Mesenteric fat pad (tissue), 1 donor: ENCODE data around the gene INHBA. TPM values are rescaled to one million over a fixed set of nuclear protein-coding genes. Genes with fewer than 3 reads are reported as not detected.

Experiments used
- DNase-seq: peaks from one replicate; pipeline ENCODE4 v3.0.0-alpha.2; 2020; ENCODE audit warnings: low spot score
- long read RNA-seq: library from polyadenylated mRNA; unstranded; transcript quantifications from one replicate; pipeline ENCODE4 v2.0.0, GENCODE V29; 2020
- total RNA-seq: library from RNA; stranded (reverse); fragmentation: NEBNext Ultra II Directional; extraction: Animal tissue kit (Norgen Biotek cat#: 25700); gene quantifications from one replicate; pipeline ENCODE4 v1.2.1, GENCODE V29; 2021
- donor health status: DM: yes; HTN: yes; CAD: no.

The INHBA gene
- total RNA-seq = 1.00 TPM
- long read RNA-seq, partial matches to known transcripts = 0 of 2 reads
- long read RNA-seq, other reads (novel, unspliced or antisense) = 0 of 2 reads

DNA sequence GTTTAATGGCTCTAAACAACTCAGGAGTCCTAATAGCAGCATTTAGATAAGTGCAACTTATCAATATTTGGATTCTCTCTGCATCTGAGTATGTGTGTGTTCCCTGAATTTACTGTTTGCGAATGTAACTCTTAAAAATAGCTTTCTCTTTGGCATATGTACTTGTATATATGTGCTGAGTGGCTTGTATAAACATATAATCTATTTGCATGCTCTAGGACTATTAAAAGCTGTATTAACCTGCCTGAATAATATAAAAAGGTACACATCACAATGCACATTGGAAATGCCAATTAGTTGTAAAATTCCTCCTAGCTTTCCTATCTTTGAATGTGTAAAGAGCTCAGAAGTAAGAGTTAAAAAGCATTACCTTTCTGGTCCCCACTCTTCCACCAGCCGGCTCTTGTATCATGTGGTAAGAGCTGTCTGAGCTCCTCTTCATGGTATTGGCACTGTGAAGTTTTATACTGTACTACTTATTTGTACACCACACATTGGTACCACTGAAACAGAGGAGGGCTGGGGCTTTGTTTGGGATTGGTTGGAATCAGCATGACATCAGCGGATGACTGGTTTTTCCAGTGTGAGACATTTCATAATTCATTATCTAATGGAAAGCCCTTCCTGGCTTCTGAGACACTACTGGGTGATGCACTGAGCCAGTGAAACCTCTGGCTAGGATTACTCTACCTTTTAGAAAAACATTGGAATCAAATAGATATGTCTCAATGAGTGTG lies at the start of gene INHBA:
Gene INHBA, minus strand, starts transcription at position 456 of the 737 bp plus-strand sequence. CDS start 2,716 bp downstream, outside the sequence.
- DNase-seq = no peak

DNA sequence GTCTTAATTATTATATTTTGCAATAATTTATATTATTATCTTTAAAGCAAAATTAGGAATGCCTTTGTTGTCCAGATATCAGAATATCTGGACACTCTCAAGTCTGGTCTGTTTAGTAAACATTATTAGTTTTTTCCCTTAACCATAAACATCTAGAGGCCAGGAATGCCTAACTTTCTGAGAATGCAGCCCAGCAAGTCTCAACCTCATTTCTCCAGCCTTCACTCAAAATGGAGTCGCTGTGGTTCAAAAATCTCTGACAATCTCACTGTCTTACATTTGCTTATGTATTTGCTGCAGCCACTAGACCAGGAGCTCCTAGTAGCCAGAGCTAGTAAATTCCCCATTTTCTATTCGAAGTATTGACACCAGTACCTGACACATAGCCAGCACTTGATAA lies 49.7 kb upstream of the INHBA start:
- DNase-seq = no peak

DNA sequence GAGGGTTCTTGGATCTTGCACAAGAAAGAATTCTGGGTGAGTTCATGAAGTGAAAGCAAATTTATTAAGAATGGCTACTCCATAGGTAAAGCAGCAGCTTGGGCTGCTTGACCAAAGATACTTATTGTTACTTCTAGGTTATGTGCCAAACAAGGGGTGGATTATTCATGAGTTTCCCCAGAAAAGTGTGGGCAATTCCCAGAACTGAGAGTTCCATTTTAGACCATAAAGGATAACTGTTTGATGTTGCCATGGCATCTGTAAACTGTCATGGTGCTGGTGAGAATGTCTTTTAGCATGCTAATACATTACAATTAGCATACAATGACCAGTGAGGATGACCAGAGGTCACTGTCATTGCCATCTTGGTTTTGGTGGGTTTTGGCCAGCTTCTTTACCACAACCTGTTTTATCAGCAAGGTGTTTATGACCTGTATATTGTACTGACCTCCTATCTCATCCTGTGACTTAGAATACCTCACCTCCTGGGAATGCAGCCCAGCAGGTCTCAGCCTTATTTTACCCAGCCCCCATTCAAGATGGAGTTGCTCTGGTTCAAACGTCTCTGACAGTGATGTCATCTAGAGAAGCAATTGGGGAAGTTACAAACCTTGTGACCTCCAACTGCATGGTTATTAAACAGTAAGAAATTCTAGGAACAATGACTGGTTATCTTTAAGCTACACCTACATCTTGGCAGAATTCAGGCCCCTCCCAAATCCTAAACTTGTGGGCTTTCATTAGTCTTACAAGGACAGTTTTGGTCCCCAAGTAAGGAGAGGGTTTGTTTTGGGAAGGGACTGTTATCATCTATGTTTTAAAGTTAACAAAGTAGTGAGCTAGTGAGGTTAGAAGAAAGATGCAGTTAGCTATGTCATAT lies 48.0 kb upstream of the INHBA start:
- DNase-seq = no peak

DNA sequence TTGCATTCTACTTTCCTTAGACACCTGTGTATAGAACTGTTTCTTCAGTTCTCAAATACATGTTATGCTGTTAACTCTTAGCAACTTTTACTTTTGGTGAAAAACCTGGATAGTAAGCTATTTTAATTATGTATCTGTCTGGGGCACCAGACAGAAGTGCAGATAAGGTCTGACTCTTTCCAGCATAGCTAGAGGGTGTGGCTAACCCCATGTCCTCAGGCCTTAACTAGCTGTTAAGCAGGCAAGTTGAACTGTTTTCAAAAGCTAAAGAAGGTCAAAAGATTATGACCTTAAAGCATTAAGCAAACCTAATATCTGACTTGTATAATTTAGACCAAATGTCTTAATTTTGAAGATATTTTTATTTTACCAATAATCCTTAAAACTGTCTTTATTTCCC lies 45.1 kb upstream of the INHBA start:
- DNase-seq = no peak

DNA sequence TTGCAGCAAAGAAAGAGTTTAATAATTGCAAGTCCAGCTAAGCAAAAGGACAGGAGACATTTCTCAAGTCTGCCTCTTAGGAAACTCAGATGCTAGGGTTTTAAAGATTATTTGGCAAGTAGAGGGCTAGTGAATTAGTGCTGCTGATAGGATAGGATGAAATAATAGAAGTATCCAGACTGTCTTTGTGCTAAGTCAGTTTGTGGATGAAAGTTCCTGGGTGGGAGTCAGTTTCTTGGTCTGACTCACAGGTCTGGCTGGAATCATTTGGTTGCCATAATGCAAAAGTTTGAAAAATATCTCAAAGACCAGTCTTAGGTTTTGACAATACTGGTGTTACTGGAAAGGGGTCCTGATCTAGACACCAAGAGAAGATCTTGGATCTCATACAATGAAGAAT lies 42.6 kb upstream of the INHBA start:
- no peak for DNase-seq

DNA sequence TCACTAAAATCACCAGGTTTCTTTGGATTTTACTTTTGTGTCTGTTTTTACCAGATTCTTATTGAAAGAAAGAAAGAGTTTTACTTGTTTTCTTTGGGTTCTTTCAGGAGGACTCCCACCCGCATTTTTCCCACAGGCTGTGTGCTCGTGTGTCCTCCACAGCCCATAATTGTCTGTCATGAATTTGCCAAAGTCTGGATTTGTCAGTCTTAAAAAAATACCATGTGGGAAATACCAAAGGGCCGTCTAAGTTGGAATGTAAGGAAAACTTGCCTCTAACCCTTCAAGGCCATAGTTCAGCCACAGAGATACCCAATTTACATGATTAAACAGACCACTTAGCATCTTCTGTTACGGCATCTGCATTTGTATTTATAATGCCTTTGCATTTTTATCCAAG lies 41.3 kb upstream of the INHBA start:
- no peak for DNase-seq

DNA sequence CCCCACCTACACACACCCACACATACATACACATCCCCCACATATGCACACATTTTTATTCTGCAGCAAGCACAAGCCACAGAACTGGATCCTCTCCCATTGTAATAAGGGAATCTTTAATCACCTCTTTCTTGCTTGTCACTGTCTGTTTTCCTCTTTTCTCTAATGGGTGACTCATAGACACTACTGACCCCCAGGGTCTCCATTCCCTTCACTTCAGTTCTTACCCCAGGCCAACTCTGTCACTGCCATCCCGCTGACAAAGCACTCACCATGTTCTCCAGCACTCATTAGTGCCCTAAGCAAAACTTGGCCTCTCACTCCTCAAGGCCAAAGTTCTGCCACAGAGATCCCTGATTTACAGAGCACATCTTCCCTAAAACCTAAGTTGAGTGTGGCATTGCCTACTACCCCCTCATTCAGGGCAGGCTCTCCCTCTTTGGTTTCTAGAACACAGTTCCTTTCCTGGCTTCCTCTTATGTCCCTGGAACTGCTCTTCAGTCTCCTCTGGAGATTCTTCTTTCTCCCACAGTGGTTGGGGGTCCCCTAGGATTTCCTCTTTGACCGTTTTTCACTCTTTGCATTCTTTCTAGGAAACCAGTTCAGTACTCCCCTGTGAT lies 39.6 kb upstream of the INHBA start:
- no peak for DNase-seq

DNA sequence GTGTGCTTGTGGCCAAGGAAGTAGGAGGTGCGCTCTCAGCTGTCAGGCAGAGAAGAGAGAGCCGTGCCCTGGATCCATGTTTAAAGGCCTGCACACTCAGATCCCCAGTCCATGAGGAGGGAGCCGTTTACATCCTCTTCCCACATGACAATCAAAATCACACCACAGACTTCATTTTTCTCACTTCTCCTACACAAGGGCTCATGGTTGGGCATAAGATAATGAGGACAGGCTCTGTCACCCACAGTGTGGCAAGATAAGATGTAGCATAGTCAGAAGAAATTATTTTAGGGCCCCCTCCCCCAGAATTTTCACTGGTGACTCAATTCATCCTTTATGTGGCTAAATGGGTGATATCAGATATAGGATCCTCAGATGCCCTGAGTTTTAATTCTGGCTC lies 35.9 kb upstream of the INHBA start:
- DNase-seq = no peak

DNA sequence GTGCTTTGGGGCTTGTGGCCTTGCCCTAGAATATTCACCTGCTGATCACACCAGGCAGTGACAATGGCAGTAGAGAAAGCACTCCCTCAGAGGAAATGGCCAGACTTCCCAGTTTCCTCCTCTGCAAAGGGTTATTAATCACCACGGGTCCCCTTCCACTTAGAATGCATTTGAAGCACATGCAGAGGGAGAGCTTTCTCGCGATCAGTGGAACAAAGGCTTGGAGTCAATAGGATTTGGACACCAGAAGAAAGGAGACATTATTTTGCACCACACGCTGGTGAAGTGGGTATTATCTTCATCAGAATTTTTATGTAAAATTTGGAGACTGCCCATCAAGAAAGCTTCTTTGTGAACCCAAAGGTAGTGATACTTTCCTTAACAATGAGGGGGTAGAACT lies 35.4 kb upstream of the INHBA start:
- DNase-seq = no peak

DNA sequence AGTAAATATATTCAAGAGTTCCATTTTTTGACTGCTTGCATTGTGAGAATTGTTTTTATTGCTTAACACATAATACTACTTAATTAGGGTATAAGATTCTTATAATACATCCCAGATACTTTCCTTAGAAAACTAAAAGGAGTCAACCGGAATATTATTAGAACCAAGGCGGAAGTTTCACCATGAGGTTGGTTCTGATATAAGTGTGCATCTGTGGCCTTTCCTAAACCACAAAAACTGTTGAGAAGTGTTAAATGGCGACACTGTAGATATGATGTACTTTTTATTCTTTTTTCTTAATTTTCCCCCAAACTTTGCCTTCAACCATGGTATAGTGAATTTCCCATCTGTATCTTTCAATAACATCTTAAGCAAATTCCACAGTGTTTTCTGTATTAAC lies 32.3 kb upstream of the INHBA start:
- DNase-seq = no peak

DNA sequence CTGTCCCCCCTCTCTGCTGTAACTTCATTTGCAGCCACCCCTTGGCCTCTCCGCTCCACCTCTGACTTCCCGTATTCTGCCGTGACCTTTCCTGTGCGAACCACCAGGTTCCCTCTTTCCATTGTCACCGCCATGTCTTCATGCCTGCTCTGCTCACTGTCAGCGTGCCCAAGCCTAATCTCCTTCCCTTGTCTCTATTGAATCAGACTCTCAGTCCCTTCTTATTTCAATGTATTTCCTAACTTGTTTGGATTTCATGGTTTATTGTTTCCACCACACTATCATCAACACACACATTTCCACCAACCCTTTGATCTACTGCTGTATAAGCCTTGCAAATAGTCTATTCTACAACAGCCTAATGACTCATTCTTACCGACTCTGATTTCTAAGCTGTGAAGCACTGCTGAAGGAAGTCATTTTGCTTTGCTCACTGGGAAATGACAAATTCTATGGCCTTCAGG lies 30.0 kb upstream of the INHBA start:
- DNase-seq = no peak

DNA sequence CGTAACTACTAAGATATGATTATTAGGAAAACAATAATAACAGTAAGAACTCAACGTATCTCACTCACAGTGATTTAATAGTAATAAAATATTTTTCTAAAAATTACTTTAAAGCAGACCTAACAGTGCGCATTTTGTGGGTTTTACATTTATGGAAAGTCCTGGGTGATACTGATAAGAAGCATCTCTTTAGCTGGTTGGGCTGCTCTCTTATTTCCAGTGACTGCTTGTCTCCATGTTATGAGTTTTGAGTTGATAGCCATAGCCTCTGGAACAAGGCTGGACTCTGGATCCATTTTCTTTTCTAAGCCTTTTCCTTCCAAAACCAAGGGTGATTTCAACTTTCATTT lies 29.5 kb upstream of the INHBA start:
- DNase-seq = no peak

DNA sequence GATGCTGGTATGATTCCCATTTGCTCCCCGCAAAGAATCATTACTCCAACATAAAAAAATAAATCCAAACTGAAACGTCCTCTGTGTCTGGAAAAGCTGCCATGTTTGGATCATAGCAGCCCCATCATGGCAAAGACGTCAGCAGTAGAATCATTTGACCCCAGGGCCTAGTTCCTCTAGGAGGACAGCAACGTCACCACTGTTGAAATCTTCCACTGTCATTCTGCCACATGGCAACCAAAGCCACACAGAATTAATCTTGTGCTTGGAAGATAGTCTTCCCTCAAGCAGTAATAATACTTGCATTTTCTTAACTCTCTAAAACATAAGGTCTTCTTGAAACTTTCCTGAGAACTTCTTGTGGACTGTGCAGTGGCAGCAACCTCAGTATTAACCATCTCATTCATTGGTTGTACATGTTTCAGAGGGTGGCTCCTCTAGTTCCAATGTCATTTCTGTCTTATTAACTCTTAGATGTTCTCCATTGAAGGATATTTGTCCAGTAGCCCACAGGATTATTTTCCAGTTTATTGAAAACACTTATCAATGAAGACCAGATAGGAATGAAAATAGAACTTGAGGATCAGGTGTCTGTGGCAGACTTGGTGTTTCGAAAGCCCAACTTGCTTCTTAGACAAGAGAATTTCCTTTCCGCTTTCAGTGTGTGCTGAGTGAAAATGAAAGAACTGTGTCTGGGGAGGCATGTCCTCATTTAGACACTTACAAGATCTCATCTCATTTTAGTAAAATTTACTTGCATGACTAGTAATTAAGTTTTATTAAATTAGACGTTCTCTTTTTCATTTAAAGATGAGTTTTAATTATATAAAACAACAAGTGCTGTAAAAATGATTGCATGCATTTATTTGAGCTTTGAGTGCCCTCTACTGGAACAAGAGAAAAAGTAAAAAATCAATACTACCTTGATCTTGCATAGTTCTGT lies 28.9 kb upstream of the INHBA start:
- DNase-seq = no peak

DNA sequence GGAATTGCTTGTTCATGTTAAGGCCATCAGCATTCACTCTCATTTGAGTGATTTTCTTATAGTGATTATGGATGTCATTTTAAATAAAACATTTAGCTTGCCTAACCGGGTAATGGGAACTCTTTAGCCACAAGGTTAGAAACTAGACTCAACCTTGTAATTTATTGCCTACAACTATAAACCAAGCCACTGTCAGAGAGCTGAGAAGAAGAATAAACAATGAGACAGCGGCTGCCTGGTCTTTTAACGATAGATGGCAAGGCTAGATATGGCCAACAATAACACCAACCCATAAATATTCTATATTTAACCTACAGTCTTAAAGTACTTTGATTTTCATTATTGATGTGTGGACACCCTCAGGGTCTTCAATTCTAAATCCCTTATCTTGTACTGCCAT lies 27.8 kb upstream of the INHBA start:
- DNase-seq = no peak

DNA sequence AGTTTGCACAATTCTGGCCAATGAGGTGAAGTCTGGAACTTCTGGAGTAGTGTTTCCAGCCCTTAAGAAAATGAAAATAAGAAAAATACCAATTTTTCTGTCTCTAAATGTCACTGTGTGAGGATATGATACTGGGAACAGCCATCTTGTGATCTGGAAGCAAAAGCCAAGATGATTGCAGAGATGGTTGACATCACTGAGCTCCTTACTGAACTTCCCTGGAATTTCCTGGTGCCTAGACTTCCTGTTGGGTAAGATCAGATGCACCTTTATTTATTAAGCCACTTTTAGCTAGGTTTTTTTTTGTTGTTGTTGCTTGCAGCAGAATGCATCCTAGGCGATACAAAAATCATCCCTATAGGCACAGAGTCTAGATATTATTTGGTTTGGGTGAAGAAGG lies 27.3 kb upstream of the INHBA start:
- no peak for DNase-seq

DNA sequence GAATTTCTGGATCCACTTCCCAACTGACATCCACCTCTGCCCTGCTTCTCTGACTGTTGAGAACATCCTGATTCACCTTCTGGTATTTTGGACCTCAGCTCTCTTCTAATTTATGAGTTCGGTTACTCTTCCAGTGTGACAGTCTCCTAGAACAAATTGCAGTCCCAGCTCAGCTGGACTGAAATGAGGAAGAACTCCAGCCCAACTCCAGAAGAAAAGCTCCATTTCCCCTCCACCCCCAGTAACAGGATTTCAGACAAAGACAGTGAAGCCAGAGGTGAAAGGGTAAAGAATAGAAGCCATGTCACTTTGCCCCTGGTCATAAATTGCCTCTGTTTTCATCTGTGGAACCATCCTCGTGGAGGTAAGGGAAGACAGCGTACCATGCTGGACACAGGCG lies 26.2 kb upstream of the INHBA start:
- no peak for DNase-seq

DNA sequence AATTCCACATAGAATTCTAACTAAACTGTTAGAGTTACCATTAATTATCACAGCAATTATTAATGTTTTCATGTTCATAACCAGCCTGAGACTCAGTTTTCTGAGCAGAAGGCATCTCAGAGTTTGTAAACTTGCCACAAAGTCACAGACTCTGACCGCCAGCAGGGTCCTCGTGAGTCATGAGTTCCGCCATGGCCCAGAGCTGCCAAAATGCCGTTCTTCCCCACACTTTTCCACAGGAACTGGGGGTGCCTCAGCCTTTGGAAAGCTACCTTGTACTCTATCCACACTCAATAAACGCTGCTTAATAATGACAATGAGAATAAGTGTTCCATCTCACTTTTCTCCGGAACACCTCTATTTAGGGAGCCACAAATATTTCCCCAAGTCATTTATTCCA lies 22.1 kb upstream of the INHBA start:
- DNase-seq = no peak

DNA sequence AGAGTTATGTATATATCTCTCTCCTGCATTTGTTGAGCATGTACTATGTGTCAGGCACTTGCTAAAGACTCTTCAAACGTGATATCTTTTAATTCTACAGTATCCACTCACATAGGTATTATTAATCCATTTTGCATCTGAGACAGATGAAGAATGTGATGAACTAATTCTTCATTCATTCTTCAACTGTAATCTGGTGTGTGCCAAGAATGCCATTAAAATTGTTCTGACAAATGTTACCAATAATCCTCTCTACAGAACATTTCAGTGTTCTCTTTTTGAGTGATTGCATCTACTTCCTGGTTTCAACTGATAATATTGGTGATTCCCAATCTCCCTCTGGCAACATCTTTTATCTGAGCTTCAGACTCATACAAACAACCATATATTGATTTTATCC lies 18.0 kb upstream of the INHBA start:
- DNase-seq = no peak

DNA sequence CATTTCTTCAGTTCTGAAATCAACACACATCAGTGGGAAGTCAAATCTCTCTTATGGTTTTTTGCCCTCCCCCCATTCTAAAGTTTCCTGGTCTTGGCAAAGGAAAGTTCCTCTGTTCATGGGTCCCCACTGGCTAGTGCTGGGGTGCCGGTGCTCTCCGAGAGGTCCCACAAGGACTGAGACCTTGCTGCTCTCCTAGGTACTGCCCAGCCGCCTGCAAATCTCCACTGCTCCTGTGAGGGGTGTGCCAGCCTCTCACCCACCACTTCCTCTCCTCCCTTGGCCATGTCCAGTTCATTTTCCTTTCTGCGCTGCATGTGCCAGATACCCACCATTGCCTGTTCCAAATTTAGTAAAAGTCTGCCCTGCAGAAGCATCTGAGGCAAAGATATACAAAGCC lies 17.2 kb upstream of the INHBA start:
- DNase-seq = no peak

DNA sequence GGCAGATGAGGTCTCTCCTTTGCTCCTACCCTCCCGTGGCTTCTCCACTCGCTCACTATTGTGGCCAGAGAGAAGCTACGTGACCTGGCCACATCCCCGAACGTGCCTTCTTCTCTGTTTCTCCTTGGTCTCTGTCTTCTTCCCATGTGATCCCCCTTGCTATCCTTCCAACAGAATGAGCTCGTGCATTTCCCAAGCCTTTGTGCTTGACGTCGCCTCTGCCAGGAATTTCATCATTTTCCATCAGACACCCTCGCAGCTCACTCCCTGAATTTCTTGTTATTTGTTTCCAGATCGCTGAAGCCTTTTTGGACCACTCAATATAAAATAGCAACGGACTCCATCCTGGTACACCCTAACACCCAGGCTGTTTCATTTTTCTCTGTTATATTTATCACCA lies 13.8 kb upstream of the INHBA start:
- DNase-seq = no peak

DNA sequence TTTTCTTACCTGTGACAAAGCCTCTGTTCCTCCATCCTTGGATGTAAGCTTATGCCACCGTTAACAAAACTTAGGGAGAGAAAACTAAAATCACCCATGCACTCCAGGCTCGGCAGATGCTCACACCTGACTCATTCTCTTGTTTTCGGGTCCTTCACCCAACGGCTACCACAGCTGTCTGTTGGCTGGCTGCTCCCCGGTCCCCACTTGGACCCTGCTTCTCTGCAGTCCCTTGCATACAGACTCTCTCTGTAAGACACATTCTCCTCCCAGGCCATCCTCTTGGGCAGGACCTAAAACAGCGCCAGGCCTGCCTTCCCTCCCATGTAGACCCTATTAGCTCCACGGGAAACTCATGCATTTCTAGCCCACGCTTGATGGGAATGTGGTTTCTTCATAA lies 12.1 kb upstream of the INHBA start:
- no peak for DNase-seq
